ENCODE measurements around the gene SSTR3. TPM values are rescaled to one million over a fixed set of nuclear protein-coding genes. Genes with fewer than 3 reads are reported as not detected.

The SSTR3 gene
- total RNA-seq, 1 experiment from 2014 or later: 0.08 TPM

- no TSS peak for BruUV-seq (replicated peaks)
- ATAC-seq: no peak
- intact Hi-C loops (cut with micrococcal nuclease; ENCODE audit: unreplicated experiment): no loop called here
Measured at GRCh38 chr22:37175414-37176281, 36.6 kb downstream of the SSTR3 start.

DNA sequence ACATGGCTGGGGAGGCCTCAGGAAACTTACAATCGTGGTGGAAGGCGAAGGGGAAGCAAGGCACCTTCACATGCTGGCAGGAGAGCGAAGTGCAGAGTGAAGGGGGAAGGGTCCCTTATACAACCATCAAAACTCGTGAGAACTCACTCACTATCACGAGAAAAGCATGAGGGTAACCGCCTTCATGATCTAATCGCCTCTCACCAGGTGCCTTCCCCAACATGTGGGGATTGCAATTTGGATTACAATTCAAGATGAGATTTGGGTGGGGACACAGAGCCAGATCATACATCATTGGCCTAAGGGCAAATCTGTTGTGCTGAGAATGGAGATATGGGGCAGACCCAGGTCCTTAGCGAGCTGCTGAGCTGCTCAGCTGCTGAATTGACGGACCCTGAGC, 37.3 kb downstream of the SSTR3 start:
- no peak overlapping the region for H3K27ac ChIP-seq (ENCODE audit: low read length)
- TF ChIP-seq CTCF (IDR thresholded peaks at IDR 0.05): no peak
- TF ChIP-seq, protein P1, sequence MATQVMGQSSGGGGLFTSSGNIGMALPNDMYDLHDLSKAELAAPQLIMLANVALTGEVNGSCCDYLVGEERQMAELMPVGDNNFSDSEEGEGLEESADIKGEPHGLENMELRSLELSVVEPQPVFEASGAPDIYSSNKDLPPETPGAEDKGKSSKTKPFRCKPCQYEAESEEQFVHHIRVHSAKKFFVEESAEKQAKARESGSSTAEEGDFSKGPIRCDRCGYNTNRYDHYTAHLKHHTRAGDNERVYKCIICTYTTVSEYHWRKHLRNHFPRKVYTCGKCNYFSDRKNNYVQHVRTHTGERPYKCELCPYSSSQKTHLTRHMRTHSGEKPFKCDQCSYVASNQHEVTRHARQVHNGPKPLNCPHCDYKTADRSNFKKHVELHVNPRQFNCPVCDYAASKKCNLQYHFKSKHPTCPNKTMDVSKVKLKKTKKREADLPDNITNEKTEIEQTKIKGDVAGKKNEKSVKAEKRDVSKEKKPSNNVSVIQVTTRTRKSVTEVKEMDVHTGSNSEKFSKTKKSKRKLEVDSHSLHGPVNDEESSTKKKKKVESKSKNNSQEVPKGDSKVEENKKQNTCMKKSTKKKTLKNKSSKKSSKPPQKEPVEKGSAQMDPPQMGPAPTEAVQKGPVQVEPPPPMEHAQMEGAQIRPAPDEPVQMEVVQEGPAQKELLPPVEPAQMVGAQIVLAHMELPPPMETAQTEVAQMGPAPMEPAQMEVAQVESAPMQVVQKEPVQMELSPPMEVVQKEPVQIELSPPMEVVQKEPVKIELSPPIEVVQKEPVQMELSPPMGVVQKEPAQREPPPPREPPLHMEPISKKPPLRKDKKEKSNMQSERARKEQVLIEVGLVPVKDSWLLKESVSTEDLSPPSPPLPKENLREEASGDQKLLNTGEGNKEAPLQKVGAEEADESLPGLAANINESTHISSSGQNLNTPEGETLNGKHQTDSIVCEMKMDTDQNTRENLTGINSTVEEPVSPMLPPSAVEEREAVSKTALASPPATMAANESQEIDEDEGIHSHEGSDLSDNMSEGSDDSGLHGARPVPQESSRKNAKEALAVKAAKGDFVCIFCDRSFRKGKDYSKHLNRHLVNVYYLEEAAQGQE (IDR thresholded peaks at IDR 0.05; ENCODE audit: insufficient read depth in 1 of 2, low read depth in 2 of 2, low read length in 1 of 2): no peak
- no peak for TF ChIP-seq SIN3A (IDR thresholded peaks at IDR 0.05; ENCODE audit: borderline replicate concordance, insufficient read depth, low read depth, low read length)
- no peak for TF ChIP-seq TCF7L2 (IDR thresholded peaks at IDR 0.05; ENCODE audit: low read depth, low read length)
- no peak for TF ChIP-seq POLR2AphosphoS5 (IDR thresholded peaks at IDR 0.05; ENCODE audit: low read depth, low read length)
- no peaks in the 10 kb centered on the region for H3K27me3 ChIP-seq (ENCODE audit: control insufficient read depth, insufficient read depth, low read length)
- in situ Hi-C loops (cut with HindIII; ENCODE audit: low pct_unique_long_range_greater_than_20kb, low sequenced_read_pairs): no loop called here
- BruUV-seq (replicated peaks): no TSS peak
- no peak overlapping the region for H3K4me3 ChIP-seq (ENCODE audit: low read depth in 2 of 2, low read length in 2 of 2)
- ChIA-PET CTCF (no interaction called here), POLR2A (no interaction called here)
- intact Hi-C loops (cut with micrococcal nuclease; ENCODE audit: unreplicated experiment): no loop called here
- no peaks in the 10 kb centered on the region for H3K36me3 ChIP-seq (ENCODE audit: control insufficient read depth, insufficient read depth, low read length)
- H3K4me1 ChIP-seq (ENCODE audit: control insufficient read depth, insufficient read depth, low read length): peaks cover 15% of the 10 kb centered on the region
- H3K9me3 ChIP-seq (ENCODE audit: control insufficient read depth, insufficient read depth, low read depth, low read length): no peaks in the 10 kb centered on the region
- DNase-seq (ENCODE audit: low read depth, low spot score): no peak
- no peak for ATAC-seq

More at GRCh38 chr22:37175414-37176281, 36.6 kb downstream of the SSTR3 start:
- DNase-seq (ENCODE audit: low read depth, low spot score): no peak
- ChIA-PET CTCF (no interaction called here), POLR2A (no interaction called here)
- Histone ChIP-seq H3K27me3 (ENCODE audit: control insufficient read depth, insufficient read depth, low read length) (no peaks in the 10 kb centered on the region), H3K27ac (ENCODE audit: low read length) (no peak overlapping the region), H3K9me3 (ENCODE audit: control insufficient read depth, insufficient read depth, low read depth, low read length) (no peaks in the 10 kb centered on the region), H3K36me3 (ENCODE audit: control insufficient read depth, insufficient read depth, low read length) (no peaks in the 10 kb centered on the region), H3K4me3 (ENCODE audit: low read depth in 2 of 2, low read length in 2 of 2) (no peak overlapping the region), H3K4me1 (ENCODE audit: control insufficient read depth, insufficient read depth, low read length) (peaks cover 15% of the 10 kb centered on the region)
- in situ Hi-C loops (cut with HindIII; ENCODE audit: low pct_unique_long_range_greater_than_20kb, low sequenced_read_pairs): no loop called here
- TF ChIP-seq TCF7L2 (IDR thresholded peaks at IDR 0.05; ENCODE audit: low read depth, low read length) (no peak), CTCF (IDR thresholded peaks at IDR 0.05) (no peak)

Measured in Panc1 (cell line).